Hematopoietic multipotent progenitor cell (in vitro differentiated cells): ENCODE results near the gene USHBP1. TPM values are rescaled to one million over a fixed set of nuclear protein-coding genes. Genes with fewer than 3 reads are reported as not detected.

Source experiments
- DNase-seq, 3 donors: peaks; one replicate each; pipeline ENCODE4 v3.0.0-alpha.2; 2011 to 2015; ENCODE audit warnings: low read depth in 2 of 3, low spot score in 2 of 3
- total RNA-seq: library from RNA; depleted of rRNA; stranded (reverse); fragments of >200 nt; gene quantifications from one replicate; pipeline ENCODE4 v1.2.3, GENCODE V29; 2012

The USHBP1 gene
- total RNA-seq, 1 donor, result 0.27 TPM

- no peak for DNase-seq
Measured at GRCh38 chr19:17266026-17266425, 1.5 kb upstream of the USHBP1 start.

GRCh38 chr19:17263712-17264640 is 569 bp downstream of the USHBP1 start:
- DNase-seq, result no peak

- DNase-seq, result no peak
Measured at GRCh38 chr19:17262557-17262956, 2.0 kb downstream of the USHBP1 start.

GRCh38 chr19:17260842-17261325 is 3.7 kb downstream of the USHBP1 start:
- DNase-seq, result peak; percentile 81 to 91 (median 85)

GRCh38 chr19:17259934-17260333 is 4.6 kb downstream of the USHBP1 start:
- DNase-seq, result no peak

GRCh38 chr19:17259118-17259780 is 5.3 kb downstream of the USHBP1 start:
- DNase-seq, result peak in 1 of 3 donors; percentile 38

GRCh38 chr19:17256130-17256529 is 8.4 kb downstream of the USHBP1 start:
- DNase-seq, result no peak

GRCh38 chr19:17255150-17255621 is 9.4 kb downstream of the USHBP1 start:
- DNase-seq, result no peak

GRCh38 chr19:17254636-17255035 is 9.9 kb downstream of the USHBP1 start:
- no peak for DNase-seq

- DNase-seq, result no peak
Measured at GRCh38 chr19:17249887-17250548, 14.5 kb downstream of the USHBP1 start.

GRCh38 chr19:17248011-17248776 is 16.4 kb downstream of the USHBP1 start:
- no peak for DNase-seq

GRCh38 chr19:17246681-17247425 is 17.7 kb downstream of the USHBP1 start:
- no peak for DNase-seq

GRCh38 chr19:17245535-17245984 is 19.0 kb downstream of the USHBP1 start, which contains the start of gene NR2F6:
Gene NR2F6, minus strand, starts transcription at chr19:17245919. Its CDS starts 699 bp downstream, at chr19:17245220.
- no peak for DNase-seq

- DNase-seq, result no peak
Measured at GRCh38 chr19:17244618-17245534, 19.7 kb downstream of the USHBP1 start.

GRCh38 chr19:17243830-17244617 is 20.5 kb downstream of the USHBP1 start:
- no peak for DNase-seq

GRCh38 chr19:17243211-17243829 is 21.2 kb downstream of the USHBP1 start:
- no peak for DNase-seq
